GM12891 (cell line): ENCODE measurements around the gene FAM9C.
"Not testable (repeated sequence)": the region's sequence is repeated elsewhere in the genome, so short reads cannot be mapped to it uniquely, and the experiment has no call there.

Source experiments
- DNase-seq: peaks from one replicate; pipeline ENCODE4 v3.0.0; 2011; ENCODE audit warnings: low spot score; ENCODE audit not compliant: insufficient read length
- FAIRE-seq: peaks from 2 replicates; lab custom pipeline; 2011; peaks lifted over from hg19 to GRCh38; lab: Jason Lieb, UNC
- PAX5 ChIP-seq: IDR thresholded peaks from 2 replicates; pipeline ENCODE4 v1.6.1; 2011; ENCODE audit warnings: low read length, moderate library complexity, mild to moderate bottlenecking; ENCODE audit not compliant: insufficient read depth, severe bottlenecking
- POLR2A ChIP-seq: IDR thresholded peaks from 2 replicates; pipeline ENCODE4 v1.6.1; 2011; ENCODE audit warnings: low read depth, low read length, control low read depth
- POLR2AphosphoS5 ChIP-seq: IDR thresholded peaks from 2 replicates; pipeline ENCODE4 v1.6.1; 2011; ENCODE audit warnings: low read depth, low read length, control low read depth
- POU2F2 ChIP-seq: IDR thresholded peaks from 2 replicates; pipeline ENCODE4 v1.6.1; 2011; ENCODE audit warnings: low read depth, mild to moderate bottlenecking, control low read depth, low read length, moderate library complexity
- SPI1 ChIP-seq: IDR thresholded peaks from 2 replicates; pipeline ENCODE4 v1.6.1; 2011; ENCODE audit warnings: low read depth, low read length, control low read depth
- TAF1 ChIP-seq: IDR thresholded peaks from 2 replicates; pipeline ENCODE4 v1.6.1; 2011; ENCODE audit warnings: low read depth, low read length, control low read depth

FAM9C gene

GRCh38 chrX:13086076-13086475, 41.7 kb upstream of the FAM9C start:
- FAIRE-seq: no peak
- TF ChIP-seq POLR2A: no peak
- peak; percentile 15; the same call in 1 of the 2 replicates for TF ChIP-seq SPI1
- DNase-seq: no peak

GRCh38 chrX:13085526-13085925, 41.1 kb upstream of the FAM9C start:
- TF ChIP-seq POU2F2 (no peak), PAX5 (no peak), POLR2AphosphoS5 (peak; percentile 65; the same call in 1 of the 2 replicates), SPI1 (no peak), POLR2A (peak; percentile 79), TAF1 (peak; percentile 88)
- peak; percentile 95 for FAIRE-seq
- no peak for DNase-seq

- FAIRE-seq (no peak), DNase-seq (no peak)
- no peak for TF ChIP-seq PAX5
- no peak for TF ChIP-seq POLR2AphosphoS5
- TF ChIP-seq POU2F2: no peak
- TF ChIP-seq SPI1: no peak
- TF ChIP-seq POLR2A: no peak
- TF ChIP-seq TAF1: no peak
Measured at GRCh38 chrX:13084611-13085010, 40.2 kb upstream of the FAM9C start.

GRCh38 chrX:13083755-13084326, 39.4 kb upstream of the FAM9C start:
- peak; percentile 91 for FAIRE-seq
- not testable (repeated sequence) for DNase-seq
- TF ChIP-seq POLR2AphosphoS5 (0 out of 2 replicates have a peak, but pooled peaks have one; percentile 63), TAF1 (0 out of 2 replicates have a peak, but pooled peaks have one; percentile 15), POLR2A (peak; percentile 52), POU2F2 (peak; percentile 97)

- FAIRE-seq (peak; percentile 88), DNase-seq (no peak)
- no peak for TF ChIP-seq PAX5
- peak; percentile 43; the same call in 1 of the 2 replicates for TF ChIP-seq POLR2A
- peak; percentile 61; the same call in 1 of the 2 replicates for TF ChIP-seq POLR2AphosphoS5
Measured at GRCh38 chrX:13082206-13083065, 38.0 kb upstream of the FAM9C start.

- peak; percentile 33 for FAIRE-seq
- no peak for TF ChIP-seq POLR2AphosphoS5
- peak; percentile 66 for TF ChIP-seq SPI1
Measured at GRCh38 chrX:13081395-13082205, 37.2 kb upstream of the FAM9C start.

GRCh38 chrX:13080128-13080795, 35.8 kb upstream of the FAM9C start:
- DNase-seq (no peak), FAIRE-seq (no peak)
- no peak for TF ChIP-seq POLR2A
- no peak for TF ChIP-seq SPI1

More at GRCh38 chrX:13081395-13082205, 37.2 kb upstream of the FAM9C start:
- DNase-seq: no peak

GRCh38 chrX:13078739-13079444, 34.5 kb upstream of the FAM9C start:
- TF ChIP-seq POU2F2: no peak
- TF ChIP-seq SPI1: peak; percentile 11; the same call in 1 of the 2 replicates
- FAIRE-seq (peak; percentile 9), DNase-seq (no peak)

- DNase-seq (no peak), FAIRE-seq (peak; percentile 66)
- TF ChIP-seq SPI1 (no peak), PAX5 (no peak), TAF1 (no peak), POLR2AphosphoS5 (no peak), POLR2A (no peak), POU2F2 (no peak)
Measured at GRCh38 chrX:13077168-13077567, 32.7 kb upstream of the FAM9C start.
